ENCODE results near the gene SERPINF2.

Gene SERPINF2

GRCh38 chr17:1714427-1714979 is 28.2 kb upstream of the SERPINF2 start (continued):
- TF ChIP-seq PRDM1 (tag by site-specific recombination; IDR thresholded peaks at IDR 0.05) (no peak), ZNF366 (tag by site-specific recombination; conservative IDR thresholded peaks at IDR 0.05) (no peak; the same call in 1 of the 2 replicates), ZSCAN4 (tag by site-specific recombination; IDR thresholded peaks at IDR 0.05) (no peak), ZNF16 (tag by site-specific recombination; IDR thresholded peaks at IDR 0.05; ENCODE audit: low read depth) (no peak), ZNF704 (tag by site-specific recombination; IDR thresholded peaks at IDR 0.05) (no peak), ZNF658 (tag by site-specific recombination; IDR thresholded peaks at IDR 0.05) (no peak), ZNF660 (tag by site-specific recombination; IDR thresholded peaks at IDR 0.05) (no peak), ZNF394 (tag by site-specific recombination; IDR thresholded peaks at IDR 0.05; ENCODE audit: borderline replicate concordance) (no peak), KLF17 (tag by site-specific recombination; IDR thresholded peaks at IDR 0.05) (no peak; the same call in 1 of the 2 replicates), PRDM10 (tag by site-specific recombination; IDR thresholded peaks at IDR 0.05) (peak; percentile 98), ATF2 (tag by site-specific recombination; IDR thresholded peaks at IDR 0.05; ENCODE audit: low read depth) (no peak), ZNF513 (tag by site-specific recombination; IDR thresholded peaks at IDR 0.05) (no peak), ZNF280D (tag by site-specific recombination; IDR thresholded peaks at IDR 0.05) (no peak), ZBTB6 (tag by site-specific recombination; IDR thresholded peaks at IDR 0.05) (no peak), ZNF140 (tag by site-specific recombination; IDR thresholded peaks at IDR 0.05) (no peak), ZNF530 (tag by site-specific recombination; IDR thresholded peaks at IDR 0.05; ENCODE audit: low read depth) (no peak), ZNF521 (tag by site-specific recombination; IDR thresholded peaks at IDR 0.05) (no peak), BCL11A (tag by site-specific recombination; IDR thresholded peaks at IDR 0.05; ENCODE audit: low read depth) (no peak), MZF1 (tag by site-specific recombination; IDR thresholded peaks at IDR 0.05; ENCODE audit: borderline replicate concordance) (no peak), ZNF571 (tag by site-specific recombination; IDR thresholded peaks at IDR 0.05) (no peak), ZEB2 (tag by site-specific recombination; IDR thresholded peaks at IDR 0.05) (no peak), ZNF274 (IDR thresholded peaks at IDR 0.05; ENCODE audit: low read length) (no peak), ZNF274 (tag by site-specific recombination; IDR thresholded peaks at IDR 0.05; ENCODE audit: borderline replicate concordance) (no peak), ZNF112 (tag by site-specific recombination; IDR thresholded peaks at IDR 0.05) (no peak), SP7 (tag by site-specific recombination; IDR thresholded peaks at IDR 0.05) (no peak; the same call in 1 of the 2 replicates), ZNF2 (tag by site-specific recombination; IDR thresholded peaks at IDR 0.05) (no peak)
